HFFc6 (cell line): ENCODE data around the gene BBS9. TPM values are rescaled to one million over a fixed set of nuclear protein-coding genes. Genes with fewer than 3 reads are reported as not detected.

Experiments used
- DNase-seq: peaks from one replicate; pipeline ENCODE4 v3.0.0-alpha.2; 2018
- H3K27ac Mint-ChIP-seq: 2 replicates; pipeline ENCODE4 v1.8.0; 2020; ENCODE audit warnings: mild to moderate bottlenecking, mixed read lengths
- H3K27me3 Mint-ChIP-seq: 2 replicates; pipeline ENCODE4 v1.8.0; 2021; ENCODE audit warnings: mild to moderate bottlenecking, moderate library complexity, mixed read lengths; ENCODE audit not compliant: insufficient read depth
- H3K36me3 Mint-ChIP-seq: 2 replicates; pipeline ENCODE4 v1.8.0; 2021; ENCODE audit warnings: low read depth, mixed read lengths
- H3K4me1 Mint-ChIP-seq: 2 replicates; pipeline ENCODE4 v1.8.0; 2020; ENCODE audit warnings: low read depth, mixed read lengths
- H3K4me3 Mint-ChIP-seq: 2 replicates; pipeline ENCODE4 v1.8.0; 2020; ENCODE audit warnings: mild to moderate bottlenecking, moderate library complexity, mixed read lengths
- H3K9me3 Mint-ChIP-seq: 2 replicates; pipeline ENCODE4 v1.8.0; 2020; ENCODE audit warnings: mild to moderate bottlenecking, mixed read lengths
- CTCF ChIP-seq: fragments of 200-600 bp; sonication (generic); IDR thresholded peaks from 2 replicates; pipeline ENCODE4 v1.5.0; 2021; ENCODE audit warnings: antibody characterized with exemption, mild to moderate bottlenecking
- total RNA-seq, 6 experiments: library from RNA; stranded (reverse); fragmentation: NEBNext Ultra II Directional; extraction: Animal tissue kit (Norgen Biotek cat#: 25700); gene quantifications; 2 replicates in 1 of 6; 3 replicates in 5 of 6; pipeline ENCODE4 v1.2.3, GENCODE V29; 2021

BBS9 gene
- total RNA-seq, 6 experiments from 2014 or later: 10.6 to 13.0 (median 12.1) TPM

GRCh38 chr7:33276729-33277128 is 147.4 kb downstream of the BBS9 start:
- no peak overlapping the region for H3K4me3 Mint-ChIP-seq
- no peak for TF ChIP-seq CTCF
- H3K9me3 Mint-ChIP-seq: peaks cover 2% of the 10 kb centered on the region
- no peaks in the 10 kb centered on the region for H3K4me1 Mint-ChIP-seq
- H3K27me3 Mint-ChIP-seq: no peaks in the 10 kb centered on the region
- peaks cover 6% of the 10 kb centered on the region for H3K36me3 Mint-ChIP-seq
- no peak for DNase-seq
- no peak overlapping the region for H3K27ac Mint-ChIP-seq

GRCh38 chr7:33278095-33278494 is 148.7 kb downstream of the BBS9 start:
- H3K27ac Mint-ChIP-seq: no peak overlapping the region
- no peak overlapping the region for H3K4me3 Mint-ChIP-seq
- no peaks in the 10 kb centered on the region for H3K4me1 Mint-ChIP-seq
- H3K27me3 Mint-ChIP-seq: no peaks in the 10 kb centered on the region
- TF ChIP-seq CTCF: no peak
- peaks cover 4% of the 10 kb centered on the region; the same call in 1 of the 2 replicates for H3K36me3 Mint-ChIP-seq
- no peak for DNase-seq
- H3K9me3 Mint-ChIP-seq: no peaks in the 10 kb centered on the region; the same call in 1 of the 2 replicates

- Mint-ChIP-seq H3K27me3 (no peaks in the 10 kb centered on the region), H3K4me3 (no peak overlapping the region), H3K4me1 (no peaks in the 10 kb centered on the region), H3K9me3 (0 out of 2 replicates have a peak, but pooled peaks cover 3% of the 10 kb centered on the region), H3K27ac (no peak overlapping the region), H3K36me3 (peaks cover 9% of the 10 kb centered on the region; the same call in 1 of the 2 replicates)
- TF ChIP-seq CTCF: no peak
- DNase-seq: no peak
These were observed 157.1 kb downstream of the BBS9 start for GRCh38 chr7:33286501-33286900.

GRCh38 chr7:33287738-33288137 is 158.4 kb downstream of the BBS9 start:
- Mint-ChIP-seq H3K9me3 (0 out of 2 replicates have a peak, but pooled peaks cover 3% of the 10 kb centered on the region), H3K4me3 (no peak overlapping the region), H3K27ac (no peak overlapping the region), H3K27me3 (no peaks in the 10 kb centered on the region), H3K36me3 (peaks cover 9% of the 10 kb centered on the region; the same call in 1 of the 2 replicates), H3K4me1 (no peaks in the 10 kb centered on the region)
- no peak for TF ChIP-seq CTCF
- DNase-seq: no peak

- Mint-ChIP-seq H3K27me3 (no peaks in the 10 kb centered on the region), H3K9me3 (peaks cover 26% of the 10 kb centered on the region), H3K4me3 (no peak overlapping the region), H3K36me3 (peaks cover 18% of the 10 kb centered on the region), H3K4me1 (no peaks in the 10 kb centered on the region), H3K27ac (no peak overlapping the region)
- no peak for TF ChIP-seq CTCF
- DNase-seq: no peak
These were observed 169.5 kb downstream of the BBS9 start for GRCh38 chr7:33298848-33299247.

- Mint-ChIP-seq H3K4me3 (no peak overlapping the region), H3K27ac (no peak overlapping the region), H3K9me3 (peaks cover 26% of the 10 kb centered on the region), H3K4me1 (no peaks in the 10 kb centered on the region), H3K36me3 (peaks cover 18% of the 10 kb centered on the region), H3K27me3 (no peaks in the 10 kb centered on the region)
- no peak for TF ChIP-seq CTCF
- no peak for DNase-seq
These were observed 170.1 kb downstream of the BBS9 start for GRCh38 chr7:33299425-33299824.
